Inflammatory macrophage treated with lipopolysaccharide for 1 hour (primary cell): ENCODE results near the gene APOH.
A peak's percentile ranks its signal among the peaks of the same experiment; 100 is the strongest.
"Not testable (repeated sequence)": the region's sequence is repeated elsewhere in the genome, so short reads cannot be mapped to it uniquely, and the experiment has no call there.

ENCODE experiments used
- DNase-seq, 2 donors: peaks; one replicate each; pipeline ENCODE4 v3.0.0-alpha.2; 2020 to 2022

The APOH gene, protein sequence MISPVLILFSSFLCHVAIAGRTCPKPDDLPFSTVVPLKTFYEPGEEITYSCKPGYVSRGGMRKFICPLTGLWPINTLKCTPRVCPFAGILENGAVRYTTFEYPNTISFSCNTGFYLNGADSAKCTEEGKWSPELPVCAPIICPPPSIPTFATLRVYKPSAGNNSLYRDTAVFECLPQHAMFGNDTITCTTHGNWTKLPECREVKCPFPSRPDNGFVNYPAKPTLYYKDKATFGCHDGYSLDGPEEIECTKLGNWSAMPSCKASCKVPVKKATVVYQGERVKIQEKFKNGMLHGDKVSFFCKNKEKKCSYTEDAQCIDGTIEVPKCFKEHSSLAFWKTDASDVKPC

DNA sequence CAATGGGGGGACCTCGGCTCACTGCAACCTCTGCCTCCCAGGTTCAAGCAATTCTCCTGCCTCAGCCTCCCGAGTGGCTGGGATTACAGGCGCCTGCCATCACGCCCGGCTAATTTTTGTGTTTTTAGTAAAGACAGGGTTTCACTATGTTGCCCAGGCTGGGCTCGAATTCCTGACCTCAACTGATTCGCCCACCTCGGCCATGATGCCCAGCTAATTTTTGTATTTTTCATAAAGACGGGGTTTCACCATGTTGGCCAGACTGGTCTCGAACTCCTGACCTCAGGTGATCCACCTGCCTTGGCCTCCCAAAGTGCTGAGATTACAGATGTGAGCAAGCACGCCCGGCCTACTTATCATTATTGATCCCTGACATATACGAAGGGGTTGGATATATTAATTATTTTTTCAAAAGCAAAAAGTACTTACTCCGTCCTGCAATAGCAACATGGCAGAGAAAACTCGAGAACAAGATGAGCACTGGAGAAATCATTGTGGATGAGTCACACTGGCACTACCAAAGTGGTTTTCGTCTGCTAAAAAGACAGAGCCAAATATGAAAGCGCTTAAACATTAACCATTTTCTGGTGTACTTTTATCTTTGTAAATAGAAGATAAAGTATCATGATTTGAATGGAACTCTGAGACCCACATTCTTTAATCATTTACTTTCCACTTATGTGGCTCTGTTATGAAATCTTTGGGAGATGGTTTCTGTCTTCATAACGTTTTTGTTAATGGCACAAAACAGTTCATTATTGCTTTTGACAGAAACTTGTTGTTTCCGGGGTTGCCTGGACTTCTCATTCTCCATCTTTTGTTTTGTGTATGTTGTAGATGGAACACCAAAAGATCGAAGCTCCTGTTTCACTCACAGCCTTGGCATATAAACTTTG, at the start of gene APOH:
APOH (minus strand) TSS at position 529 of the 896 bp plus-strand sequence; CDS start at position 493, 36 bp downstream.
- no peak for DNase-seq

DNA sequence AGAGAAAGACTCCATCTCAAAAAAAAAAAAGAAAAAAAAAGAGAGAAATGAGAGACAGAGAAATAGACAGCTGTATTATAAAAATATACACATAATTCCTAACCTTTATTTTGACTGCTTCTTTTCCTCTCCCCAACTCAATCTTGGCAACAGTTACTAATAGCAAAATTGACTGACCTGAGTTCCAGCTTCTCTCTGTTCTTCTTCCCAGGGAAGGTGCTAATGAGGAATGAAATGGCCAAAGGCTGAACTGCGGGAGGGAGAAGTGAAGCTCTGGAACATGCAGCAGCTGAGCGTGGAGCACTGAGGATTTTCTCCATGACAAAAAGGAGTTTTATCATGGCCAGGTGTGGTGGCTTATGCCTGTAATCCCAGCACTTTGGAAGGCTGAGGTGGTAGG, 48.0 kb upstream of the APOH start:
- DNase-seq, result no peak

DNA sequence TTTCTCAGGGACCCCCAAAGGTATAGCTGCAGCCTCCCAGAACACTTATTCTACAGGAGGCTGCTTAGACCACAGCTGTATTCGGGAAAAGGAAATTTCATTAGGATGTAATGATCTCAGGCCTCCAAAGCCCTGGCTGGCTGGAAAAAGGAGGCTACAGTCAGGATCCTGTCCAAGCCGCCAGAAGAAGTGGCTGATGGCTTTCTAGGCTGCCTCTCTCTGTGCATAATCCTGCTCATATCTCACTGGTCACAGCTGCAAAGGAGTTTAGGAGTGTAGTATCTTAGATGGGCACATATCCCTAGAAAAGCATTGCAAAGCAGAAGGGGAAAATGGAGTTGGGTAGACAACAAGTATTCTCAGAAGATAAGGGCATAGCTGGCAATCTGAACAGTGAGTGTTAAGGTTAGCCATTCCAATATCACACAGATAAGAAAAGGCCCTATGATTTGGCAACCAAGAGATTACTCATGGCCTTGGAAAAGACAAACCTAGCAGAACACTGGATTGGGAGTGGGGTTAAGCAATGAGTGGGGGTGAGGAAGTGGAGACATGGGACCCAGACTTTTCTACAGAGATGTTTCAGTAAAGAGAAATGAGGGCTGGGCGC, 47.2 kb upstream of the APOH start:
- DNase-seq, result peak in 1 of 2 donors; percentile 13

DNA sequence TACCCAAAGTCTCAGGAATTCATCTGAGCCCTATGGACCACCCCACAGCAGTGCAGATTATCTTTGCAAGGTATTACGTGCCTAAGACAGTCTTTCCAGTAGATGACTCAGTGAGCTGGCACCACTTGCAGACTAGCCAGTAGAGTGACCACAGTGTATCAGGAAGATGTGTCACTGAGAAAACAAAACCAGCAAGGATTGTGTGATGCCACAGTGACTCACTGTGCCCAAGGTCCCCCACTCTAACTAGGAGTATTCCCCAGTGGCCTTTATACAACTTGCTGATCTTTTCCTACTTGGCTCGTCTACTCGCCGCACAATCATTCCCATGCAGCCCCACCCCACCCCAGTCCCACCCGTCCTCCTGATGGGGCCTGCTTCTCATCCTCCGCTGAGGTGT, 46.4 kb upstream of the APOH start:
- no peak for DNase-seq

DNA sequence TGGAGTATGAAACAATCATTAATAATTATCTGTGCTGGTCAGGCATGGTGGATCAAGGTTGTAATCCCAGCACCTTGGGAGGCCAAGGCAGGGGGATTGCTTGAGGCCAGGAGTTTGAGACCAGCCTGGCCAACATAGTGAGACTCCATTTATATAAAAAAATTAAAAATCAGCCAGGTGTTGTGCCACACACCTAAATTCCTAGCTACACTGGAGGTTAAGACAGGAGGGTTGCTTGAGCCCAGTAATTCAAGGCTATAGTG, 44.3 kb upstream of the APOH start:
- DNase-seq, result no peak

DNA sequence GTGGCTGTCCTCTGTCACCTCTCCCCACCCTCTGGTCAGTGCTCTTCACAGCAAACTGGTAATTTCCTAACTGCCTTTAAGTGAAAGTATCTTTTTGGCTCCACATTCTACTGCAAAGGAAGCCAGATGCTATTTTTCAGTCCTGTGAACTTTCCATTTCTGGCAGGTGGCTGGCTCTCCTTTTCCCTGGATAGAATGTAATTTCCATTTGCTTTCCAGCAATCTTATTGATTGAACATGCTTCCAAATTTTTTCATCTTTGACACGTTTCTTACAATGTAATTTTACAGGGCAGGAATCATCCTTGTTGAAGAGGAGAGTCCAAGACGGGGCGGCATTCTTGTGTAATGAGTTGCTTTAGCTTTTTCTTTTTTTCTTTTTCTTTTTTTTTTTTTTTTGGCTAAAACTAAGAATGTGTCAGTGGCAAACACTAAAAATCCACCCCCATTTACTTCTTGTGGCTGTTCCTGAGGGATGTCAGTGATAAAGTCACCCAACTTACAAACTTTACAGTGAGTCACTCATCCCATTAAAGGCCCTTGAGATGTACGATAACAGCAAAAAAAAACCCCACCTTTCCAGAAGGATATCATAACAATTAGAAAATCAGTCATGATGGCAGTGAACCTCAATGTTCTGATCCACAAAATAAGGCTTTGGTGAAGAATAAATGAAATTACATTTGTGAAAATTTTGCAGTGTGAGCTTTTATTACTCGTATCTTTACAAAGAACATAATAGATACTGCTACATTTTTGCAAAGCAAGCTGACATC, 43.8 kb upstream of the APOH start:
- no peak for DNase-seq

DNA sequence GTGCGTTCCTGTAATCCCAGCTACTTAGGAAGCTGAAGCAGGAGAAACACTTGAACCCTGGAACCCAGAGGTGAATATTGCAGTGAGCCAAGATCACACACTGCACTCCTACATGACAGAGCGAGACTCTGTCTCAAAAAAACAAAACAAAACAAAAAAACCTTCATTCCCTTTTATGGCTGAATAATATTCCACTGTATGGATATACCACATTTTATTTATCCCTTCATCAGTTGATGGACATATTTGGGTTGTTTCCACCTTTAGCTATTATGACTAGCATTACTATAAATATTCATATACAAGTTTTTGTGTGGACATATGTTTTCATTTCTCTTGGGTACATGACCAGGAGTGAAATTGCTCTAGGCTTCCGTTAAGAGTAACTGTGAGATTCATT, 42.3 kb upstream of the APOH start:
- no peak for DNase-seq

DNA sequence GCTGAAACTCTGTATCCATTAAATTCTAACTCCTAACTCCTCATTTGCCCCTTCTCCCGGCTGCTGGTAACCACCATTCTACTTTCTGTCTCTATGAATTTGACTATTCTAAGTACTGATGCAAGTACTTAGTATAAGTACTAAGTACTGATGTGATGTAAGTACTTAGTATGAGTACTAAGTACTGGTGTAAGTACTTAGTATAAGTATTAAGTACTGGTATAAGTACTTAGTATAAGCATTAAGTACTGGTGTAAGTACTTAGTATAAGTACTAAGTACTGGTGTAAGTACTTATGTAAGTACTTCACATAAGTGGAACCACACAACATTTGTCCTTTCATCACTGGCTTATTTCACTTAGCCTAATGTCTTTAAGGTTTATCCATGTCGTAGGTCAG, 40.9 kb upstream of the APOH start:
- DNase-seq, result no peak

DNA sequence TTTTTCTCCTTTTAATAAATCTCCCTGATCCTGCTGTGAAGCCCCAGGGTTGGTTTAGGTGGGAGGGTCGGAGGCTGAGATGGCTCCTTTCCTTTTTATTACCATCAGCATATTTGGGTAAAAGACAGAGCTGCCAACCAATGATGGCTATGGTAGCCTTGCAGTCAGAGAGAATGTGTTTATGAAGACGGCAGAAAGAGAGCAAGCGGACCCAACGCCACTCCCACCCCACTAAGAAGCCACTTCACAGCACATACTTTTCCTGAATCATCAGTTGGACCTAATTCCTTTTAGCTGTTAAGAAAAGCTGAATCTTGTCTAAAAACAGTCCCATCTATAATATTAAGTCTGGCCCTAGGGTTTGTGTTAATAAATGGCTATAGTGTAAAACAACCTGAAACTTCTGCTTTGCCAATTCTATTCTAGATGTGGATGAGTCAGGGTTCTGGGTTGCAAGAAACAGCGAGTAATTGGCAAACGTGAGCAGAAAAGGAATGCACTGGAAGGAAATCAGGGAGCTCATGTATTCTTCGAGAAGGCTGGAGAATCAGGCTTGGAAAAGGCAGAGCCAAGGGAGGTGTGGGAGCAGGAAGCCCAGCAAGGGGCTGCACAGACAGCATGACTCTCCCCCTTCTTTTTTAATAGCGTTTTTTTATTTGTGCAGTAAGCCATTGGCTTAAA, 39.2 kb upstream of the APOH start:
- DNase-seq, result no peak

DNA sequence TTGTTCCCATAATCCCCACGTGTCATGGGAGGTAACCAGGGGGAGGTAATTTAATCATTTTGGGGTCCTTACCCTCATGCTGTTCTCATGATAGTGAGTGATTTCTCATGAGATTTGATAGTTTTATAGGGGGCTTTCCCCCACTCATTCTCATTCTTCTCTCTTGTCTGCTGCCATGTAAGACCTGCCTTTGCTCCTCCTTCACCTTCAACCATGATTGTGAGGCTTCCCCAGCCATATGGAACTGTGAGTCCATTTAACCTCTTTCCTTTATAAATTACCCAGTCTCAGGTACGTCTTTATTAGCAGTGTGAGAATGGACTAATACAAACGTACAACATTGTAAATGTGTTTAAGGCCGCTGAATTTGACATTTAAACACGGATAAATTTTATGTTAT, 35.5 kb upstream of the APOH start:
- no peak for DNase-seq

DNA sequence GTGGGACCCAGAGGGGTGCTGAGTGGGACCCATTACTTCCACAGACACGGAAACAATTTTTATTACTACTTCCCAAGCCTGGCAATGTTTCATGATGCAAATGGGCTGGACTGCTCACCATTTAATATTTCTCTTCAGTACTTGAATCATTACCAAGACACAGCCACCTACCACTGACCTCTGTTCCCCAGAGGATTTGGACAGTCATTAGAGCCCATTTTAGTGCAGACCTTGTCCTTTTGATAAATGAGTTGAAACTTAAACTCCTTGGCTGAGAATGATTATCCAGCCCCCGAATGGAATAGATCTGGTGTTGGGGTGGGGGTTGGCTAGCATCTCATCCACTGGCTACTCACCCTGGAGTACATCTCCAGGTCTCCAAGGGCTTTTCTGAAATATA, 33.6 kb upstream of the APOH start:
- DNase-seq, result no peak

DNA sequence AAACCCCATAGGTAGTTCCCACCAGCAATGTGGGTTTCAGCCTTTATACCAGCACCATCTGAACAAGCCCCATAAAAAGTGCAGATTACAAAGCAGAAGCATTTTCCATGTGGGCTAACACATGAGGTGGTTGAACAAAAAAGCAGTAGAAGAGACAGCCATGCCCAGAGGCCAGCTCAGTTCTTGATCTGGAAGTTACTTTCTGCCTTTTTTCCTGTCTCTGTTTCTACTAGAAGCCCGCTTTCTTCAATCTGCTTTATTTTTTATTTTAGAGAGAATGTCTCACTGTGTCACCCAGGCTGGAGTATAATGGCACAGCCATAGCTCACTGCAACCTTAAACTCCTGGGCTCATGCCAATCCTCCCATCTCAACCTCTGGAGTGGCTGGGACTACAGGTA, 31.5 kb upstream of the APOH start:
- DNase-seq, result no peak

DNA sequence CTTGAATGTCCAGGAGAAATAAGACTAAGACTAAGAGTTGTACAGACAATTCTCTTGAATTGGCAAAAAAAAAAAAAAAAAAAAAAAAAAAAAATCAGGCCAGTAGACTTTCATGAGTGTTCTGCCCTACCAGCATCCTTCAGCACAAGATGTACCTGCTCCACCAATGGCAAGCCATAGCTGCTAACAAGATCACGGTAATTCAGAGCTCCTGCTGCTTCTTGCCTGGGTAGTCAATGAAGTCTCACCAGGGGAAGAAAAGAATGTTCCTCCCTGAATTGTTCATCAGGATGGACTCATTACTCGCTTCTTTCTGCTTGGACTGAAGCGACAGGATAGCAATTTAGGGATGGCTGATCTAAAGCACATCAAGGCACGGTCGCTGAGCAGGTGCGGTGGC, 31.1 kb upstream of the APOH start:
- DNase-seq, result no peak

DNA sequence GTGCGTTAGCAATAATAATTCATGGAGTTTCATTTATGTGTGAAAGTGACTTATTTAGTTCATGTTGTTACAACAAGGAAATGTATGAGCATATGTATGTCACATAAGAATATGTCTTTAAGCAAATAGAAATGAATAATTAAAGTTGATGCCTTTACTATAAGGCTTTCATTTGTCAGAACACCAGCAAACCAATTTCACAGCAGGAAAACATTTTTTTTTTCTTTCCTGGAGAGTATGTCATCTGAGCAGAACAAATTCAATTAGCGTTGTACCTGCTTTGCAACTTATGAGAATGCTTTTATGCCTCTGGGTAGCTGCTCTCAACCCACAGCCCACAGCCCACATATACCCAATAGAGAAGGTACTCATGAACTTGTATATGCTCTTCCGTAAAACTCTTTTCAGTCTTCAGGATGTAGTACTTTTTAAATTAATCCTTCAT, 26.3 kb upstream of the APOH start:
- DNase-seq, result no peak

DNA sequence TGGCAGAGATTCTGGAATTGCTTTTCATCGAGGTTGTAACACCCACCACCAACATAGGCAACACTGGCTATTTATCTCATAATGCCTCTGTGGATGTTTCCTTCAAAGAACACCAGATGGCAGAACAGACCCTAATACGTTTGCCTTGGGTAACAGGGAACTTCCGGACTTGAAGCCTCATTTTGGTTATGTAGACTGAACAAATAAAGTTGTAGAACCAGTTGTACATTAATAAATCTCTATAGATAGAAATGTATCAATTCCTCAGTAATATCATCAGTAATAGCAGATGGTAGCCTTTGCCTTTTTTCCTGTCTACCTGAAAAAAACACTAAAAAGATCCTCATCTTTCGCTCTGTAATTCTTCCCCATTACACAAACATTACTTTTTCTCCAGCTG, 25.9 kb upstream of the APOH start:
- DNase-seq, result peak; percentile 52 to 71

DNA sequence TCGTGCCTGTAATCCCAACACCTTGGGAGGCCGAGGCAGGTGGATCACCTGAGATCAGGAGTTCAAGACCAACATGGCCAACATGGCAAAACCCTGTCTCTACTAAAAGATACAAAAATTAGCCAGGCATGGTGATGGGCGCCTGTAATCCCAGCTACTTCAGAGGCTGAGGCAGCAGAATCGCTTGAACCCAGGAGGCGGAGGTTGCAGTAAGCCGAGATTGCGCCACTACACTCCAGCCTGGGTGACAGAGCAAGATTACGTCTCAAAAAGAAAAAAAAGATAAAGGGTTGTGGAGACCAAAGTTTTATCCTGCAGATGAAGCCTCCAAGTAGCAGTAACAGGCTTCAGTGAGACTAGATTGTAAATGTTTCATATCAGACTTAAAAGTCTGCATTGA, 24.2 kb upstream of the APOH start:
- DNase-seq, result not testable (repeated sequence)

DNA sequence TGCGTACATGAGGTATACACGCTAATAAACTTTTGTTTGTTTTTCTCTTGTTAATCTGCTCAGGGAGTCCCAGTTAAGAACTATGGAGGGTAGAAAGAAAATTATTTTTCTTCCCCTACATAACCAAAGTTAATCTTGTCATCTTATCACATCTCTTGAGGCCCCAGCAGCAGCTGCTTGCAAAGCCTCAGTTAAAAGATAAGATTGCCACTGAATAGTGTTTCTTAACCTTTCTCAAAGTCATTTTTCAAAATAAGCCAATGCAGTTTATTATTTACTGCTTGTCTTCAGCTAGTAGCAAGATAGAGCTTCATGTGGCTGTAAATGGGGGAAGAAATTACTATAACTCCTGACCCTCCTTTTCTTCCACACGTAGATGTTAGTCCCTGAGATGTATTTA, 21.5 kb upstream of the APOH start:
- no peak for DNase-seq

DNA sequence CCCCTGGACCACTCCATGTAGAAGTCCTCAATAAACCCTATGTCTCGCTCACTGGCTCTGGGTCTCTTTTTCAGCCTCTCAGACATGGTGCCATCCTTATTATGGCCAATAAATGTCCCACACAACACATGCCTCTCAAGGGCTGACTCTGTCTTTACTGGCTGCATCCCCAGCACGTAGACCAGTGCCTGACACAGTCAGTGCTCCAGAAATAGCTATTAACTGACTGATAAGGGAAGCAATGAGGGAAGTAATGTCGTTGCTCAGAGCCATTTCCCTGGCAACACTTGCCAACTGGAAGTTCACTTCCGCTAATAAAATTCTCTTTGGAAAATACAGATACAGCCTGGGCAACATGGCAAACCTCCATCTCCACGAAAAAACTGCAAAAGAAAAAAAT, 19.1 kb upstream of the APOH start:
- no peak for DNase-seq

DNA sequence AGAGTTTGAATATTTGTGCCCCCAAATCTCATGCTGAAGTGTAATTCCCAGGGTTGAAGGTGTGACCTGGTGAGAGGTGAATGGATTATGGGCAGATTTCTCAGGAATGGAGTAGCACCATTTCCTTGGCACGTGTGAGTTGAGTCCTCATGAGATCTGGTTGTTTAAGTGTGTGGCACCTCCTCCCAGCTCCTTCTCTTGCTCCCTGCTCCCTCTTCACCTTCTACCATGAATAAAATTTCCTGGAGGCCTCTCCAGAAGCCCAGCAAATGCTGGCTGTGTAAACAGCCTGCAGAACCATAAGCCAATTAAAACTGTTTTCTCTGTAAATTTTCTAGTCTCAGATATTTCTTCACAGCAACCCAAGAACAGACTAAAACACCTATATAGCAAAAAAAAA, 12.6 kb upstream of the APOH start:
- no peak for DNase-seq

DNA sequence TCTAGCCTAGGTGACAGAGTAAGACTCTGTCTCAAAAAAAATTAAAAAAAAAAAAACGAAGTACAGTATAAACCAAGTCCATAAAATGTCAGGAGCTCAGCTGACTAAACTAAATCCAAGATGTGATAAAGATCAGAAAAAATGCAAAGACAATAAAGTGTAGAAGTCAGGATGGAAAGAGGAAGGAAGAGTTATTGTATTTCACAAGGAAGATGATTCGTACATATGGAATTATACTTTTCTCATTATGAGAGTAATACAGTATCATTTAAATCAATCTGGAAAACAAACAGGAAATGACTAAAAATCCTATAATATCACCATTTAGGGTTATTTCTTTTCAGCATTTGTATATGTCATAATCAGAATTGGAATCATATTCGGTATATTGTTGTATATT, 11.4 kb upstream of the APOH start:
- DNase-seq, result no peak

DNA sequence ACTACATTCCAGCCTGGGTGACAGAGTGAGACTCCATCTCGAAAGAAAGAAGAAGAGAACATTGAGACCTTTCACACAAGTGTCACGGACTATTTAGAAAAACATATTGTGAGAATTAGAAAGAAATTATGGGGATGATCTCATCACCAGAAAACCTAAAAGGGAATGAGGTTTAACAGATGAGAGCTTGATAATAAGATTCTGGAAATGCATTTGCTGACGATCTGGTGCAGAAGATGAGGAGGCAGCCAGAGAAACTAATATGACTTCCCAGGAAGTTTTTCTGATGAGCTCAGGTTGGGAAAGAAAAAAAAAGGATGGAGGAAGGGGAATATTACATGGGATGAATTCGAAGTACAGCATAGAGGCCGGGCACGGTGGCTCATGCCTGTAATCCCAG, 10.8 kb upstream of the APOH start:
- DNase-seq, result no peak

DNA sequence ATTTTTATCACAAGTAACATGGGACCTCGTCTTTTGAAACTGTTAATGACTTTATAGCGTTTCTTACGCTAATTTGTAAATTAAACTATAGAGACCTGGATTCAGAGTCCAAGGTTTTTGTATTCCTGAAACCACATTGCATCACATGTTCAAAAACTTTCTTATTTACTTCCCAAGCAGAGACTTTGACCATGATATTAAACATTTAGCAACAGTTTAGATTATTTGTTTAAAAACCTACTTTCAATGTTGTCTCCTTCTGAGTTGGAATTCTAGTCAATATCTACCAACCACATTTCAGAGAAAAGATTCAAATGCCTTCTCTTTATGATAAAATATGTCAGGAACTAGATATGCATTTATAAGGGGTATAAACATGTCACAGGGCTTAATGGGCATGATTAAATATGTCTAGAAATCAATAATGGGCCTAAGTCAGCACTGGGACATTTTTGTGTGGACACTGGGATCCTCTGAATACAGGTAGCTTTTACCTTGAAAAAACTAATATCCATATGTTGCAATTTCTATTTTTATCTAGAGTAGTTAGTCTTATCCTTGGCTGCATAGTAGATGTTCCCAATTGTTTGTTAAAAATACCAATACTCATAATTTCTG, 6.3 kb upstream of the APOH start:
- no peak for DNase-seq
